Activated CD8-positive, alpha-beta memory T cell treated with anti-CD3 and anti-CD28 coated beads for 48 hours (primary cell): Measurements from ENCODE around the gene TMEM236.
"Not testable (repeated sequence)": the region's sequence is repeated elsewhere in the genome, so short reads cannot be mapped to it uniquely, and the experiment has no call there.

Experiments used
- DNase-seq, 3 experiments: peaks; one replicate each; pipeline ENCODE4 v3.0.0-alpha.2; 2020; ENCODE audit warnings: low read depth in 2 of 3, low spot score in 2 of 3

The TMEM236 gene, protein sequence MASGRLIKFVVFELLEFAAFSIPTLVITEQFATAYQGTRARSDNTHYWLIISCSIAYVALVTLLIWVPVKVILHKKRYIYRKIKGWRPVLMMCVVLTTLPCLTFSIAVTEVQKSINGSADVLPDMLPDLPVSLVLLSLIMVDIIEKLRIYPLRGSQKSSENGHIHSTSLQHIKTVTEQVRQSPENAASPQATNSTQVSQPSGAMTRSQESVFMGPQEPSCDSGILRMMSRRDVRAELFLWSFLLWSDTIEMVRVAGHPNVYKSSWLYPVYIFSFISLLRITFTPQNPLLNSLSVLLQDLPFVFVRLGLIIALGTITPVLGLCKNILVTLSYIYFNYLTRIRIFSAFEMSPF

DNA sequence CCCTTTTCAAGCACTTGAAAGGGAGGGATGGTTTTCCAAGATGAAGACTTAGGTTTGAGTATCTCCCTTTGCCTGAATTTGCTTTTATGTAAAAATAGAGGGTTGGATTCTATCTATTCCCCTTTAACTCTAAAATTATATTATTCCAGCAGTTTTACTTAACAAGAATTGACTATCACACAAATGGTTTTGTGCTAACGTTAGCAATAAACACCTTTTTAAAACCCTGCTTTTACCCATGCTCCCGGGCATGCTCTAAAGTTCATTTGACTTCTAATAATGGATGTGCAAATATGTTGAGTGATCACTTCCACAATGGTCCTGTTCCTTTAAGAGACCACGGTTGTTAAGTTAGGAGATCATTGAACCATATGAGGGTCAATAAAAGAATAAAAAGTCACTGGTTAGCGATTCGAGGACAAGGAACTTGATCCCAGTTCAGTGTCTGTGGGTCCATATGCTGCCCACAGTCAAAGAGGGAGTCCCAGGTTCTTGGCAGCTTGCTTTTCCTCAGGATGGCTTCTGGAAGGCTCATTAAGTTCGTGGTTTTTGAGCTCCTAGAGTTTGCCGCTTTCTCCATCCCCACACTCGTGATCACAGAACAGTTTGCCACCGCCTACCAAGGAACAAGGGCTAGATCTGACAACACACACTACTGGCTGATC is at the start of gene TMEM236:
TSS of gene TMEM236 (plus strand) at position 421 of the 665 bp plus-strand sequence. CDS start at position 516, 95 bp downstream.
- DNase-seq: no peak

- DNase-seq: no peak
Observed at GRCh38 chr10:17703706-17704105, 48.3 kb upstream of the TMEM236 start.

DNA sequence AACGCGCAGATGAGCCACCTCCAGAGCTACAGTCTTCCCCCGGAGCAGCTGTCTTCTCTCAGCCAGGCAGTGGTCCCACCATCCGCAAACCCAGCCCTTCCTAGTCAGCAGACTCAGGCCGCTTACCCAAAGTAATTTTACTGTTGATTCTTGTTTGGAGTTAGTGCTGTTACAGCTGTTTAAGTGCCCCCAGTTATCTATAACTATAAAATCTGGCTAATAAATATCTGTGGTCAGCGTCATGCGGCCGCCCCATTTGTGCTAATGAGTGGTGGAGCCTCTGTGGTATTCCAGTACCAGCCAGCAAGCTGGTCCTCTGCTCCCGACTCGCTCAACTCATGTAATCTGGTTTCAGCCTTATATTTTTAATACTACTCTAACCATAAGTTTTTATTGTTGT is 43.2 kb upstream of the TMEM236 start:
- DNase-seq: no peak

GRCh38 chr10:17709492-17709891 is 42.5 kb upstream of the TMEM236 start:
- no peak for DNase-seq

GRCh38 chr10:17710181-17710580 is 41.8 kb upstream of the TMEM236 start:
- no peak for DNase-seq

- DNase-seq: no peak
Observed at GRCh38 chr10:17712053-17712452, 39.9 kb upstream of the TMEM236 start.

- DNase-seq: no peak
Observed at GRCh38 chr10:17712717-17713471, 39.1 kb upstream of the TMEM236 start.

DNA sequence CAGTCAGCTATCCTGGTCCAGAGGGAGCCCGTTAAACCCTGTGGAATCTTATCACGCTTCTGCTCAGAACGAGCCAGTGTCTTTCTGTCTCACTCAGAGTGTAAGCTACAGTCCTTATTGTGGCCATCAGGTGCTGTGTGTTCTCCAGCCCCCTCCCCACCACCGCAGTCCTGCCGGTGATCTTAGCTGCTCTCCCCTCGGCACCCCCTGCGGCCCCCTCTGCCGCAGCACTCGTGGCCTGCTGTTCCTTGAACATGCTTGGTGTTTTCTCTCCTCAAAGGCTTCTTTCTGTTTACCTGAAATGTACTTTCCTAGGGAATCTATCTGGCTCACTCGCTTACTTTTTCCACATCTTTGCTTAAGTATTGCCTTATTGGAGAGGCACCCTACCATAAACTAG is 38.2 kb upstream of the TMEM236 start:
- DNase-seq: no peak

GRCh38 chr10:17716161-17716560 is 35.8 kb upstream of the TMEM236 start:
- DNase-seq: no peak

GRCh38 chr10:17722317-17723014 is 29.5 kb upstream of the TMEM236 start:
- not testable (repeated sequence) for DNase-seq

- DNase-seq: no peak
Observed at GRCh38 chr10:17725703-17726102, 26.3 kb upstream of the TMEM236 start.

DNA sequence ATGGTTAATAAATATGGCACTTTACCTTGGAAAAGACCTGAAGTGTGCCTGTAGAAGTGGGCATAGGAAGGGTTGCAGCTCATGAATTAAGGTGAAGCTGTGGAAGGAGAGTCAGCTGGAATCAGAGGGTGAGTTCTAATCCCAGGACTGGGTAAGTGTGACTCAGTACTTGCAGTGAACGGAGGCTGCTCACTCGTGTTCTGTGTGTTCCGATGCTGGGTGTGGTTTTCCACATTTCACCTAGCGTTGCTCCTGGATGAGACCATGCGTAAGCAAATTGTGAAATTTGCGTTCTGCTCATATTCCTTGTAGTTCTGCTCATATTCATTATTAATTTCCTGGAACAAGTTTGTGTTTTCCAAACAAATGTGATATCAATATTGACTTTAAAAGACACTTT is 22.4 kb upstream of the TMEM236 start:
- DNase-seq: no peak

- no peak for DNase-seq
Observed at GRCh38 chr10:17730667-17731066, 21.3 kb upstream of the TMEM236 start.

GRCh38 chr10:17731331-17732020 is 20.5 kb upstream of the TMEM236 start:
- no peak for DNase-seq

DNA sequence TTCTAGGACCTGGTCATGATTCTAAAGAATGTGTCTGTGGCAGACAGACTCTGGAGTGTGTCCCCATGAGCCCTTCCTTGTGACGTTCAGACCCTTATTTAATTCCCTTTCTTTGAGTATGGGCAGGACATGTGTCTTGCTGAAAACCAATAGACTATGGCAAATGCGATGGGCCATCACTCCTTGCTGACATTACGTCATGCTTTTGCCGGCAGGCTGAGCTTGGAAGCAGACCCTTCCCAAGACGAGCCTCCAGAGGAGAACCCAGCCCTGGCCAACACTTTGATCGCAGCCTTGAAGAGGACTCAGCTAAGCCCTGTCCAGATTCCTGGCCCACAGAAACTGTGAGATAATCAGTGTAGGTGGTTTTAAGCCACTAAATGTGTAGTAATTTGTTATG is 18.4 kb upstream of the TMEM236 start:
- DNase-seq: no peak

DNA sequence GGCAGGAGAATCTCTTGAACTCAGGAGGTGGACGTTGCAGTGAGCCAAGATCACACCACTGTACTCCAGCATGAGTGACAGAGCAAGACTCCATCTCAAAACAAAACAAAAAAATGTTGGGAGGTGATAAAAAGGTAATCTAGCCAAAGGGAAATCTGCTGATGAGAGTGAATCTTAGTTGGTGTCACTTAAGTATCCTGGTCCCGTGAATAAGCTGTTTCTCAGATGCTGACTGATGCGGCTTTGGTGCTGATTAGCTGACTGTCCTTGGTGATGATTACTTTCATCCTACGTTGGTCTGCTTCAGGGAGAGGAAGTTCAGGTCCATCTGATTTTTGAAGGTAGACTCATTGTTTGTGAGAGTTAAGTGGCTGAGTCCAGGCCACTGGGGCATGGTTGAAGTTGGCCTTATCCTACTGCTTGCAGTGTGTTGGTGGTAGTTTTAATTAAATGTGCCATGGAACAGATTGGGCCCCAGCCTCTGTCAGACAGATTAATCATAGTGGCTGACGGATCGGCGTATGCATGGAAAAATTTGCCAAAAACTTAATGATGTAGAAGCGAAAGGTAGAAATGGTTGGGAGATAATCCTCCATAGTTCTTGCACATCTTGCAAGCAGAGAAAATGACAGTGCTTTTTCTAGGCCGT is 17.4 kb upstream of the TMEM236 start:
- no peak for DNase-seq

GRCh38 chr10:17735166-17735941 is 16.6 kb upstream of the TMEM236 start:
- DNase-seq: no peak

- no peak for DNase-seq
Observed at GRCh38 chr10:17736223-17736622, 15.8 kb upstream of the TMEM236 start.
